Body of pancreas (tissue), 4 donors: ENCODE measurements around the gene UNC80. TPM values are rescaled to one million over a fixed set of nuclear protein-coding genes. Genes with fewer than 3 reads are reported as not detected.

ENCODE experiments used
- ATAC-seq: fragments of 150-250 bp; one replicate; pipeline ENCODE4 v1.9.1; 2016
- DNase-seq, 4 donors: peaks; one replicate each; pipeline ENCODE4 v3.0.0-alpha.2; 2019
- H3K27ac ChIP-seq, 4 donors: fragments of 200-600 bp; sonication (generic); 1 replicate in 3 of 4; 2 replicates in 1 of 4; pipeline versions ENCODE4 v1.5.1 to v1.6.1; 2016 to 2019; ENCODE audit warnings: mild to moderate bottlenecking in 1 of 4, mixed read lengths in 1 of 4, moderate library complexity in 1 of 4
- H3K27me3 ChIP-seq, 2 donors: fragments of 200-600 bp; sonication (generic); one replicate each; pipeline ENCODE4 v1.6.0; 2016; ENCODE audit warnings: mild to moderate bottlenecking in 1 of 2
- H3K36me3 ChIP-seq, 2 donors: fragments of 200-600 bp; sonication (generic); replicated peaks in 1 of 2; 2 replicates each; pipeline ENCODE4 v1.5.1; 2016; ENCODE audit warnings: low read depth in 2 of 2; ENCODE audit not compliant: insufficient read depth in 1 of 2
- H3K4me1 ChIP-seq: fragments of 200-600 bp; sonication (generic); one replicate; pipeline ENCODE4 v1.6.0; 2016
- H3K4me3 ChIP-seq, 2 donors: fragments of 200-600 bp; sonication (generic); 1 replicate in 1 of 2; 2 replicates in 1 of 2; pipeline ENCODE4 v1.5.1; 2016 to 2019
- H3K9me3 ChIP-seq, 3 donors: fragments of 200-600 bp; sonication (generic); 1 replicate in 2 of 3; 2 replicates in 1 of 3; pipeline ENCODE4 v1.5.1; 2016
- CTCF ChIP-seq, 7 experiments: fragments of 450-650 bp in 4 of 7; fragments of 200-600 bp in 3 of 7; sonication (generic) in 3 of 7; IDR thresholded peaks; one replicate each; pipeline ENCODE4 v1.5.1; 2016 to 2019; ENCODE audit warnings: antibody characterized with exemption in 7 of 7
- POLR2A ChIP-seq, 3 donors: fragments of 450-650 bp; IDR thresholded peaks; one replicate each; pipeline ENCODE4 v1.6.1; 2016; ENCODE audit warnings: antibody characterized with exemption in 3 of 3, mild to moderate bottlenecking in 2 of 3
- WGBS, 2 donors: methylation state at CpG; one replicate each; pipeline ENCODE4 v1.1.5; 2017; 5-methylcytosine and 5-hydroxymethylcytosine counted together
- intact Hi-C: fragments of 100-400 bp; cut with DNase I; formaldehyde crosslinking; loops from one replicate; pipeline ENCODE4 v1.15.1; 2023
- total RNA-seq, 2 donors: library from RNA; depleted of rRNA; stranded (reverse); fragments of >200 nt; gene quantifications; one replicate each; pipeline ENCODE4 v1.1.0, GENCODE V29; 2016

UNC80 gene
- total RNA-seq, 2 donors from 2014 or later, result 1.8 to 4.0 TPM

DNA sequence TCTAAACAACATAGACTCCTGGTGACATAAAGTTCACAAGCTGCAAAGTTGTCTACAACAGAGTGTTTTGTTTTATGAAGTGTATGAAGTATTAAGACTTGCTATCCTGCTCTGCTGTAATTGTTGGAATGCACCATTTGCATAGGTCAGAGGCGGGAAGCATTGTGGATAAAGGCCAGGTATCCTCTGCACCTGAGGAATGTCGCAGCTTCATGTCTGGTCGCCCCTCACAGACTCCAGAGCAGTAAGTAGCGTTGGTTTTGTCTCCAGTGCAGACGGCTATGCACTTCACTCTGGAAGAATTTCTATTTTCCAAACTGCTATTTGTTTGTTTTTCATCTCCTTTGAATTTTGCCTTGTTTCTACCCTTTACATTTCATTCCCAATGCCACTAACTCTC, 63.1 kb downstream of the UNC80 start:
- Histone ChIP-seq H3K36me3 (no peaks in the 10 kb centered on the region), H3K9me3 (no peaks in the 10 kb centered on the region), H3K27ac (no peak overlapping the region), H3K27me3 (no peaks in the 10 kb centered on the region), H3K4me3 (no peak overlapping the region), H3K4me1 (no peaks in the 10 kb centered on the region)
- TF ChIP-seq CTCF (IDR thresholded peaks at IDR 0.05) (no peak), POLR2A (IDR thresholded peaks at IDR 0.05) (no peak)
- WGBS, 2 donors, result 77 to 79% methylated on average over 5 of the region's 5 CpGs
- intact Hi-C loops, result no loop called here
- ATAC-seq, result no peak
- no peak for DNase-seq

GRCh38 chr2:209840434-209840833, 68.8 kb downstream of the UNC80 start:
- intact Hi-C loops, result no loop called here
- DNase-seq (peak in 2 of 4 donors; percentile 7 to 10), ATAC-seq (no peak)
- no peak overlapping the region for H3K27ac ChIP-seq
- H3K4me1 ChIP-seq, result peaks cover 9% of the 10 kb centered on the region
- H3K36me3 ChIP-seq, result no peaks in the 10 kb centered on the region
- no peak for TF ChIP-seq CTCF (IDR thresholded peaks at IDR 0.05)
- TF ChIP-seq POLR2A (IDR thresholded peaks at IDR 0.05), result no peak
- H3K4me3 ChIP-seq, result no peak overlapping the region
- no peaks in the 10 kb centered on the region for H3K27me3 ChIP-seq
- 14 to 21% methylated on average over 3 of the region's 3 CpGs for WGBS, 2 donors
- H3K9me3 ChIP-seq, result no peaks in the 10 kb centered on the region

DNA sequence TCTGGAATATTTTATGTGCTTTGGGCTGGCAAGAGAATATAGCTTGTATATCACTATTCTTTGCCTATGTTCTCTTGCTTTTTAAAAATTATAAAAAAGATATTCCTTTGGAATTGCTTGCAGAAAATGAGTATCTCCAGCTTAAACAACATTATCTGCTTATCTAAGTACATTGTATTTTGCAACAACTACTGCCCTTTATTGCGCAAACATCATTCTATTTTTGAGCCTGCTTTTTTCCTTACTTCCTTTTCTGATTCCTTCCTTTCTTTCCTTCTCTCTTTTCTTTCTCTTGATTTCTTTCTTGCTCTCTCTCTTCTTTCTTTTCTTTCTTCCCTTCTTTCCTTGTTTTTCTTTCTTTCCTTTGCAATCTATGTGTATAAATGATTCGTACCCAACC, 74.0 kb downstream of the UNC80 start:
- peaks cover 4% of the 10 kb centered on the region for H3K4me1 ChIP-seq
- no peak overlapping the region for H3K4me3 ChIP-seq
- TF ChIP-seq CTCF (IDR thresholded peaks at IDR 0.05) (no peak), POLR2A (IDR thresholded peaks at IDR 0.05) (no peak)
- no peaks in the 10 kb centered on the region for H3K36me3 ChIP-seq
- H3K9me3 ChIP-seq, result no peaks in the 10 kb centered on the region
- no peak overlapping the region for H3K27ac ChIP-seq
- intact Hi-C loops, result no loop called here
- 77 to 92% methylated on average over 2 of the region's 2 CpGs for WGBS, 2 donors
- no peaks in the 10 kb centered on the region for H3K27me3 ChIP-seq
- no peak for DNase-seq
- no peak for ATAC-seq

GRCh38 chr2:209864716-209865295, 93.2 kb downstream of the UNC80 start:
- WGBS, 2 donors, result 64 to 77% methylated on average over 18 of the region's 18 CpGs
- H3K9me3 ChIP-seq, result no peaks in the 10 kb centered on the region
- intact Hi-C loops, result no loop called here

More at GRCh38 chr2:209864716-209865295, 93.2 kb downstream of the UNC80 start:
- no peaks in the 10 kb centered on the region for H3K36me3 ChIP-seq
- no peak overlapping the region for H3K4me3 ChIP-seq
- H3K27ac ChIP-seq, result no peak overlapping the region
- no peaks in the 10 kb centered on the region for H3K27me3 ChIP-seq
- H3K4me1 ChIP-seq, result no peaks in the 10 kb centered on the region
- no peak for DNase-seq
- no peak for ATAC-seq
- TF ChIP-seq CTCF (IDR thresholded peaks at IDR 0.05), result no peak
- no peak for TF ChIP-seq POLR2A (IDR thresholded peaks at IDR 0.05)
